K562 (cell line): ENCODE data around the gene FATE1.

ENCODE experiments used
- CTCF ChIP-seq, 3 experiments: IDR thresholded peaks in 2 of 3; conservative IDR thresholded peaks in 1 of 3; 2 replicates each; pipeline ENCODE4 v1.5.1; 2011 to 2012; ENCODE audit warnings: low read length in 3 of 3, mild to moderate bottlenecking in 3 of 3, control low read depth in 2 of 3, improper control_type of control experiment in 1 of 3, inconsistent platforms in 1 of 3, low read depth in 1 of 3, mixed read lengths in 1 of 3, moderate library complexity in 1 of 3; ENCODE audit not compliant: insufficient read depth in 2 of 3
- FOSL1 ChIP-seq: fragments of 200-800 bp; sonication (Bioruptor generic); conservative IDR thresholded peaks from 2 replicates; pipeline ENCODE4 v1.6.1; 2016; ENCODE audit warnings: missing genetic modification characterization, missing compliant biosample characterization
- PHF8 ChIP-seq: fragments of 200-600 bp; sonication (generic); IDR thresholded peaks from 2 replicates; pipeline ENCODE4 v1.6.1; 2012; ENCODE audit warnings: mixed run types, mild to moderate bottlenecking, inconsistent platforms, low read length, moderate library complexity, borderline replicate concordance
- ZBTB17 ChIP-seq: fragments of 450-650 bp; formaldehyde crosslinking; IDR thresholded peaks from 2 replicates; pipeline ENCODE4 v1.4.0; 2020; ENCODE audit warnings: mild to moderate bottlenecking
- TF ChIP-seq, protein P1 (sequence below): sonication (generic); formaldehyde crosslinking; IDR thresholded peaks from 2 replicates; pipeline ENCODE4 v1.9.0; 2022; ENCODE audit warnings: mild to moderate bottlenecking, missing genetic modification reagents

DNA sequence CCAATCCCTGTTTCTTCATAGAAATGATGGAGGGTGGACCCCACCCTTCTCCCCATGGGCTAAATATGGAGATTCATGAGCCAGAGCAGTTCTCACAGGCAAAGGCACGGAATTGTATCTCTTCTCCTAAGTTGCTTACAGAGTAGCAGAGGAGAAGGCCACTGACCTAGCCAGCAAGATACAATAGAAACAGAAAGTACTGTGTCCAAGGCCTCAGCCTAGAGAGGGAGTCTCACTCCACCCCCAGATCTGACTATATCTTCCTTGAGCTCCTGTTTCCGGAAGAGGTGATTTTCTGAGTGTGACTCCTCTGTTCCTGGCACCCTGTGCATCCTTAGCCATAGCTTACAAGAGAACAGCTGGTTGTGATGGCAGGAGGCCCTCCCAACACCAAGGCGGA lies at the start of gene FATE1:
- TF ChIP-seq, protein P1, sequence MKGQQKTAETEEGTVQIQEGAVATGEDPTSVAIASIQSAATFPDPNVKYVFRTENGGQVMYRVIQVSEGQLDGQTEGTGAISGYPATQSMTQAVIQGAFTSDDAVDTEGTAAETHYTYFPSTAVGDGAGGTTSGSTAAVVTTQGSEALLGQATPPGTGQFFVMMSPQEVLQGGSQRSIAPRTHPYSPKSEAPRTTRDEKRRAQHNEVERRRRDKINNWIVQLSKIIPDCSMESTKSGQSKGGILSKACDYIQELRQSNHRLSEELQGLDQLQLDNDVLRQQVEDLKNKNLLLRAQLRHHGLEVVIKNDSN (CRISPR knock-in tag): no peak
- TF ChIP-seq ZBTB17 (CRISPR knock-in tag): no peak
- TF ChIP-seq FOSL1 (tag): no peak
- no peak for TF ChIP-seq PHF8
- TF ChIP-seq CTCF (IDR thresholded peaks at IDR 0.05 in 2 of 3, conservative IDR thresholded peaks at IDR 0.05 in 1 of 3; ENCODE audit: insufficient read depth in 2 of 3, low read depth in 1 of 3, low read length in 3 of 3): no peak
